HUES6 (cell line): ENCODE data around the gene CD19.
"Not testable (repeated sequence)": the region's sequence is repeated elsewhere in the genome, so short reads cannot be mapped to it uniquely, and the experiment has no call there.

Experiments
- H3K27ac ChIP-seq: 2 replicates; pipeline ENCODE4 v1.7.0; 2013; ENCODE audit warnings: low read depth, mild to moderate bottlenecking, low read length, inconsistent platforms
- H3K27me3 ChIP-seq: 2 replicates; pipeline ENCODE4 v1.6.1; 2013; ENCODE audit warnings: low read length; ENCODE audit not compliant: control insufficient read depth, insufficient read depth
- H3K36me3 ChIP-seq: 2 replicates; pipeline ENCODE4 v1.6.1; 2013; ENCODE audit warnings: low read length; ENCODE audit not compliant: control insufficient read depth, insufficient read depth
- H3K4me1 ChIP-seq: 2 replicates; pipeline ENCODE4 v1.6.1; 2013; ENCODE audit warnings: low read length; ENCODE audit not compliant: control insufficient read depth, insufficient read depth
- H3K4me3 ChIP-seq: 2 replicates; pipeline ENCODE4 v1.5.1; 2013; ENCODE audit warnings: low read depth, low read length
- H3K9ac ChIP-seq: one replicate; pipeline ENCODE4 v1.6.1; 2013; ENCODE audit warnings: mild to moderate bottlenecking, low read length
- H3K9me3 ChIP-seq: 2 replicates; pipeline ENCODE4 v1.6.1; 2013; ENCODE audit warnings: low read depth, low read length; ENCODE audit not compliant: control insufficient read depth, insufficient read depth

CD19 gene

DNA sequence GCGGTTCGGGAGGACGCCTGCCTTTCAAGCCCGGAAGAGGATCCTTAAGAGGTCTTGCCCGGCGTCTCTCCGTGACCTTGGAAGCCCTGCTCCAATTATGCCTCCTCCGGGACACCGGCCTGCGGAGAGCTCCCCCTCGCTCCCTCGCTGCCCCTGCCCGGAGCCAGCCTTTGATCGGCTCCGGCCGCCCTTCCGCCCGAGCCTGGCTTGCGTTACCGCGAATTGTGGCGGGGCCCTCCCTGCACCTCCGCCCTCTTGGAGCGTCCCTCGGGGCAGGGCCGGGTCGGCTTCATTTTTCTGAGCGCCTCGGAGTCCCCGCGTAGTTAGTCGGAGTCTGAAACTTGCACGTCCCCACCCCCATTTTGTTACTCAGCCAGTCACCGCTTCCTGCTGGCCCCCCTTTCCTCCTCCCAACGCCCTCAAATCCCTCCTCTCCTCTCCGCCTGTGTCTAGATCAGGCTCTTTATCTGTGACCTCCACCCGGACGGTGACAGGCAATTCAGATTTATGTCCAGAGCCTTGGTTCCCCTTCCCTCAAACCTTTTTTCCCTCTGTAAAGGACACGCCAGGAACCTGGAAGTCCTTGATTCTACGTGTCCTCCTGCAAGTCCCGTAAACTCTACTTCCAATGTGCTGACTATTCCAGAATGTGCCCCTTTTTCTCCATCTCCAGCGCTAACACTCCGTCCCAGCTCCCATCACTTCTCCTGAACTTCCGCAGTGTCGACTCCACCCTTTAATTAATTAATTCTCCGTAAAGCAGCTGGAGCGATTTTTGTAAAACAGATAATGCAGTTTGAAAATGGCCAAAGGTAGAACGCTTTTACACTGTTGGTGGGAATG is 6.2 kb upstream of the CD19 start:
- Histone ChIP-seq H3K27ac (peak overlapping the region; percentile 95), H3K36me3 (no peaks in the 10 kb centered on the region; the same call in 1 of the 2 replicates), H3K4me1 (peaks cover 3% of the 10 kb centered on the region; the same call in 1 of the 2 replicates), H3K9me3 (no peaks in the 10 kb centered on the region), H3K9ac (peak overlapping the region; percentile 93), H3K27me3 (no peaks in the 10 kb centered on the region), H3K4me3 (peak overlapping the region; percentile 69)

- not testable (repeated sequence) for H3K27me3 ChIP-seq, H3K4me1 ChIP-seq, H3K27ac ChIP-seq, H3K9me3 ChIP-seq, H3K36me3 ChIP-seq
- Histone ChIP-seq H3K4me3 (peak overlapping the region; percentile 69), H3K9ac (peak overlapping the region; percentile 93)
These were observed 5.5 kb upstream of the CD19 start for GRCh38 chr16:28926284-28926683.

DNA sequence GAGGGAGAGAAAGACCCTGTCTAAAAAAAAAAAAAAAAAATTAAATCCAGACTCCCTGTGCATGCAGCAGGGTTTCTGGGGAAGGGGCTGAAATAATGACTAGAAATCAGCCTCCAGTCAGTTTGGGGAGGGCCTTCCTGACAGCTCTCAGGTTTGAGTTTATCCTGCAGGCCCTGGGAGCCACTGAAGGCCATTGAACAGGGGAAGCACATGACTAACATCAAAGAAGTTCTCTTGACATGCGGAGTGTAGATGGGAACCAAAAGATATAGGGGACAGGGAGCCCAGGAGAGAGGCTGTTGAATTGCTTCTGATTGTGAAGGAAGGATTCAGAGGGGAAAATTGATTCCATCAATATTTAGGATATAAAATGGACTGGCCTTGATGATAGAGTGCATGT is 4.0 kb upstream of the CD19 start:
- Histone ChIP-seq H3K27ac (no peak overlapping the region), H3K4me1 (peaks cover 3% of the 10 kb centered on the region; the same call in 1 of the 2 replicates), H3K27me3 (no peaks in the 10 kb centered on the region), H3K36me3 (no peaks in the 10 kb centered on the region), H3K9ac (no peak overlapping the region), H3K4me3 (no peak overlapping the region), H3K9me3 (no peaks in the 10 kb centered on the region)

DNA sequence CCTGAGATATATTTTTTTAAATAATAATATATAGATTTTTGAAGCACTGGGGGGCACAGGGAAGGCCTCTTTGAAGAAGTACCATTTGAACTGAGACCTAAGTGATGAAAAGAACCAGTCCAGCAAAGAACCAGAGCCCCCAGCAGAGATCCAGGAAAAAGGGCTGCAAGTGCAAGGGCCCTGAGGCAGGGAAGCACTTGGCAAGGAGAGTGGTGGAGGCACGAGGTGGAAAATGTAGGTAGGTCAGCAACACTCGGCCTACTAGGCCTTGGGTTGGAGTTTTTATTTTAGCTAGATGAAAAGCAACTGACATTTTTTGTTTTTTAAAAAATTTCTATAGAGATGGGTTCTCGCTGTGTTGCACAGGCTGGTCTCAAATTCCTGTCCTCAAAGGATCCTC is 1.6 kb upstream of the CD19 start:
- Histone ChIP-seq H3K9ac (no peak overlapping the region), H3K4me1 (no peaks in the 10 kb centered on the region), H3K27me3 (no peaks in the 10 kb centered on the region), H3K4me3 (no peak overlapping the region), H3K36me3 (no peaks in the 10 kb centered on the region), H3K9me3 (no peaks in the 10 kb centered on the region), H3K27ac (no peak overlapping the region)

DNA sequence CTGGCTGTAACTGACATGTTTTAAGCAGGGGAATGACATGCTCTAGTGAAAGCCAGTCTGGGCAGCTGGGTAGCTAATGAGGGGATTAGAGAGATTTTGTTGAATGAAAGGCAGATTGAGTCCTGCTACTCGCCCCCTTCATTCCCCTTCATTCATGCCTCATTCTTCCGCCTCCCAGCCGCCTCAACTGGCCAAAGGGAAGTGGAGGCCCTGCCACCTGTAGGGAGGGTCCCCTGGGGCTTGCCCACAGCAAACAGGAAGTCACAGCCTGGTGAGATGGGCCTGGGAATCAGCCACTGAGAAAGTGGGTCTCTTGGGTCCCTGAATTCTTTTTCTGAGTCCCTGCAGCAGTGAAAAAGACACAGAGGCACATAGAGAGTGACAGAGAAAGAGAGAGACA is 1.1 kb upstream of the CD19 start:
- Histone ChIP-seq H3K27me3 (no peaks in the 10 kb centered on the region), H3K9me3 (no peaks in the 10 kb centered on the region), H3K4me1 (no peaks in the 10 kb centered on the region), H3K9ac (no peak overlapping the region), H3K27ac (no peak overlapping the region), H3K4me3 (no peak overlapping the region), H3K36me3 (no peaks in the 10 kb centered on the region)

DNA sequence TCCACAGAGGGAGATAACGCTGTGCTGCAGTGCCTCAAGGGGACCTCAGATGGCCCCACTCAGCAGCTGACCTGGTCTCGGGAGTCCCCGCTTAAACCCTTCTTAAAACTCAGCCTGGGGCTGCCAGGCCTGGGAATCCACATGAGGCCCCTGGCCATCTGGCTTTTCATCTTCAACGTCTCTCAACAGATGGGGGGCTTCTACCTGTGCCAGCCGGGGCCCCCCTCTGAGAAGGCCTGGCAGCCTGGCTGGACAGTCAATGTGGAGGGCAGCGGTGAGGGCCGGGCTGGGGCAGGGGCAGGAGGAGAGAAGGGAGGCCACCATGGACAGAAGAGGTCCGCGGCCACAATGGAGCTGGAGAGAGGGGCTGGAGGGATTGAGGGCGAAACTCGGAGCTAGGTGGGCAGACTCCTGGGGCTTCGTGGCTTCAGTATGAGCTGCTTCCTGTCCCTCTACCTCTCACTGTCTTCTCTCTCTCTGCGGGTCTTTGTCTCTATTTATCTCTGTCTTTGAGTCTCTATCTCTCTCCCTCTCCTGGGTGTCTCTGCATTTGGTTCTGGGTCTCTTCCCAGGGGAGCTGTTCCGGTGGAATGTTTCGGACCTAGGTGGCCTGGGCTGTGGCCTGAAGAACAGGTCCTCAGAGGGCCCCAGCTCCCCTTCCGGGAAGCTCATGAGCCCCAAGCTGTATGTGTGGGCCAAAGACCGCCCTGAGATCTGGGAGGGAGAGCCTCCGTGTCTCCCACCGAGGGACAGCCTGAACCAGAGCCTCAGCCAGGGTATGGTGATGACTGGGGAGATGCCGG is 769 bp downstream of the CD19 start:
- no peaks in the 10 kb centered on the region for H3K27me3 ChIP-seq
- no peaks in the 10 kb centered on the region for H3K9me3 ChIP-seq
- no peak overlapping the region for H3K4me3 ChIP-seq
- no peak overlapping the region for H3K9ac ChIP-seq
- H3K4me1 ChIP-seq = peaks cover 5% of the 10 kb centered on the region
- H3K36me3 ChIP-seq = no peaks in the 10 kb centered on the region
- no peak overlapping the region for H3K27ac ChIP-seq

GRCh38 chr16:28933171-28933570 is 1.4 kb downstream of the CD19 start:
- Histone ChIP-seq H3K27ac (no peak overlapping the region), H3K9me3 (no peaks in the 10 kb centered on the region), H3K9ac (no peak overlapping the region), H3K27me3 (no peaks in the 10 kb centered on the region), H3K36me3 (no peaks in the 10 kb centered on the region), H3K4me3 (no peak overlapping the region), H3K4me1 (peaks cover 5% of the 10 kb centered on the region)

DNA sequence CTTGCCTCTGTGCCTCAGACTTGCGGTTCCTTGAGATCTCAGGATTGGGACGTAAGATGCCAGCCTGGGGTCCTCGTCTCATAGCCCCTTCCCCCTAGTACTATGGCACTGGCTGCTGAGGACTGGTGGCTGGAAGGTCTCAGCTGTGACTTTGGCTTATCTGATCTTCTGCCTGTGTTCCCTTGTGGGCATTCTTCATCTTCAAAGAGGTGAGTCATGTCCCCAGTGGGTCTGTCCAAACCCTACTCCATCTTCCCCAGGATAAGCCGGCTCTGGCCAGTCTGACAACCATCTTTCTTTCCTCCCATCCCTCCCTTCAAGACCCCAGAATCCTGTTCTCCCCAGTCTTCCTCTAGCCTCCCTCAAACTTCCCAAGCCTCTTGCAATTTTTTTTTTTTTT is 3.6 kb downstream of the CD19 start:
- peaks cover 5% of the 10 kb centered on the region for H3K4me1 ChIP-seq
- no peaks in the 10 kb centered on the region for H3K36me3 ChIP-seq
- no peaks in the 10 kb centered on the region for H3K27me3 ChIP-seq
- no peak overlapping the region for H3K4me3 ChIP-seq
- no peaks in the 10 kb centered on the region for H3K9me3 ChIP-seq
- no peak overlapping the region for H3K27ac ChIP-seq
- no peak overlapping the region for H3K9ac ChIP-seq

- H3K36me3 ChIP-seq = no peaks in the 10 kb centered on the region
These were observed 4.4 kb downstream of the CD19 start for GRCh38 chr16:28935924-28936783.

GRCh38 chr16:28936784-28937155 is 5.0 kb downstream of the CD19 start:
- no peak overlapping the region for H3K9ac ChIP-seq
- no peaks in the 10 kb centered on the region for H3K36me3 ChIP-seq
- no peak overlapping the region for H3K27ac ChIP-seq
- H3K9me3 ChIP-seq = no peaks in the 10 kb centered on the region
- no peaks in the 10 kb centered on the region for H3K27me3 ChIP-seq
- peaks cover 5% of the 10 kb centered on the region for H3K4me1 ChIP-seq
- H3K4me3 ChIP-seq = no peak overlapping the region

More at GRCh38 chr16:28935924-28936783, 4.4 kb downstream of the CD19 start:
- H3K9me3 ChIP-seq = no peaks in the 10 kb centered on the region
- H3K4me1 ChIP-seq = peaks cover 5% of the 10 kb centered on the region
- no peak overlapping the region for H3K27ac ChIP-seq
- H3K9ac ChIP-seq = peak overlapping the region; percentile 68
- no peaks in the 10 kb centered on the region for H3K27me3 ChIP-seq
- H3K4me3 ChIP-seq = peak overlapping the region; percentile 66
